LNCaP clone FGC (cell line): ENCODE measurements around the gene CLIC4.
"Not testable (repeated sequence)": the region's sequence is repeated elsewhere in the genome, so short reads cannot be mapped to it uniquely, and the experiment has no call there.

Experiments used
- DNase-seq: peaks from one replicate; pipeline ENCODE4 v3.0.0-alpha.2; 2011; ENCODE audit warnings: low read depth
- H3K4me3 ChIP-seq: 2 replicates; pipeline ENCODE4 v1.5.1; 2011; ENCODE audit warnings: mild to moderate bottlenecking, low read depth, low read length, control low read depth
- TF ChIP-seq, protein P1 (sequence below): IDR thresholded peaks from 2 replicates; pipeline ENCODE4 v1.5.1; 2012; ENCODE audit warnings: mild to moderate bottlenecking; ENCODE audit not compliant: control insufficient read depth, insufficient read depth; ENCODE audit errors: extremely low read depth

Gene CLIC4

DNA sequence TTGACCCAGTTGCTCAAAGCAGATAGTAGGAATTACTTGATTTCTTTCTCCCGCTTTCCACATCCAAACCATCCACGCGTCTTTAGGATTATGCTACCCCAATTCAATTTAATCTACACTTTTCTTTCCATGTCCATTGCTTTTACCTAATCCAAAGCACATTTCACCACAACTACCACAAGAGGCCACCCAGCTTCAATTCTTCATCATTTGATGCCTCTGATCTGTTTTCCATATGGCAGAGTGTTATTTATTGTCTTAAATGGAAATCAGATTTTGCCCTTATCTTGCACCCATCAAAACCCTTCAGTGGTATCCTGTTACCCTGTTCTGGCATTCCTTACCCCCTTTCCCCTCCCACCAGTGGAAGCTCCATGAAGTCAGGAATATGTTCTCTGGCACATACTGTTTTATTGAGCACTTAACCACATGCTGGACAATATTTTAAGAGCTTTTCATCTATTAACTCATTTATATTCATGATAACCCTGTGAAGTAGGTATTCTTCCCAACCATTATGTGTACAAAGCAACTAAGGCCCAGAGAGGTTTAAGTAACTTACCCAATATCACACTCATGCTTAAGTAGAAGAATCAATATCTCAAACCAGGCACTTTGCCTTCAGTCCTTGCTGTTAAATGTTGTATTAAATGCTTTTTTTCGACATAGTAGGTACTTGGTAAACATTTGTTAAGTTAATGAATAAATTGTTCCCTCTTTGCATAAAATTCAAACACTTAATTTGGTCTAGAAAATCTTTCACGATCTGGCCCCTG is 34.6 kb downstream of the CLIC4 start:
- DNase-seq, result no peak
- TF ChIP-seq, protein P1, sequence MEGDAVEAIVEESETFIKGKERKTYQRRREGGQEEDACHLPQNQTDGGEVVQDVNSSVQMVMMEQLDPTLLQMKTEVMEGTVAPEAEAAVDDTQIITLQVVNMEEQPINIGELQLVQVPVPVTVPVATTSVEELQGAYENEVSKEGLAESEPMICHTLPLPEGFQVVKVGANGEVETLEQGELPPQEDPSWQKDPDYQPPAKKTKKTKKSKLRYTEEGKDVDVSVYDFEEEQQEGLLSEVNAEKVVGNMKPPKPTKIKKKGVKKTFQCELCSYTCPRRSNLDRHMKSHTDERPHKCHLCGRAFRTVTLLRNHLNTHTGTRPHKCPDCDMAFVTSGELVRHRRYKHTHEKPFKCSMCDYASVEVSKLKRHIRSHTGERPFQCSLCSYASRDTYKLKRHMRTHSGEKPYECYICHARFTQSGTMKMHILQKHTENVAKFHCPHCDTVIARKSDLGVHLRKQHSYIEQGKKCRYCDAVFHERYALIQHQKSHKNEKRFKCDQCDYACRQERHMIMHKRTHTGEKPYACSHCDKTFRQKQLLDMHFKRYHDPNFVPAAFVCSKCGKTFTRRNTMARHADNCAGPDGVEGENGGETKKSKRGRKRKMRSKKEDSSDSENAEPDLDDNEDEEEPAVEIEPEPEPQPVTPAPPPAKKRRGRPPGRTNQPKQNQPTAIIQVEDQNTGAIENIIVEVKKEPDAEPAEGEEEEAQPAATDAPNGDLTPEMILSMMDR, result no peak

GRCh38 chr1:24780626-24781025 is 35.4 kb downstream of the CLIC4 start:
- not testable (repeated sequence) for DNase-seq, H3K4me3 ChIP-seq

More for the DNA sequence above, 34.6 kb downstream of the CLIC4 start:
- H3K4me3 ChIP-seq, result no peak overlapping the region

DNA sequence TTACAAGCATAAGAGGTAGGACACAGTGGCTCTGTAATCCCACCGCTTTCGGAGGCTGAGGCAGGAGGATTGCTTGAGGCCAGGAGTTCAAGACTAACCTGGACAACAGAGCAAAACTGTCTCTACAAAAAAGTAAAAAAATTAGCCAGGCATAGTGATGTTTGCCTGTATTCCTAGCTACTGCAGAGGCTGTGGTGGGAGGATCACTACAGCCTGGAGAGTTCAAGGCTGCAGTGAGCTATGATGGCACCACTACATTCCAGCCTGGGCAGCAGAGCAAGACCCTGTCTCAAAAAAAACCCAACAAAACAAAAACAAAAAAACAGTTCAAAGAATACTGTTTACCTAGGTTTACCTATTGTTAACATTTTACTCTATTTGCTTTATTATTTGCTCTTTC is 37.4 kb downstream of the CLIC4 start:
- H3K4me3 ChIP-seq, result no peak overlapping the region
- no peak for DNase-seq
- TF ChIP-seq, protein P1, result no peak

GRCh38 chr1:24783713-24784112 is 38.5 kb downstream of the CLIC4 start:
- no peak overlapping the region for H3K4me3 ChIP-seq
- DNase-seq, result no peak
- TF ChIP-seq, protein P1, result no peak

DNA sequence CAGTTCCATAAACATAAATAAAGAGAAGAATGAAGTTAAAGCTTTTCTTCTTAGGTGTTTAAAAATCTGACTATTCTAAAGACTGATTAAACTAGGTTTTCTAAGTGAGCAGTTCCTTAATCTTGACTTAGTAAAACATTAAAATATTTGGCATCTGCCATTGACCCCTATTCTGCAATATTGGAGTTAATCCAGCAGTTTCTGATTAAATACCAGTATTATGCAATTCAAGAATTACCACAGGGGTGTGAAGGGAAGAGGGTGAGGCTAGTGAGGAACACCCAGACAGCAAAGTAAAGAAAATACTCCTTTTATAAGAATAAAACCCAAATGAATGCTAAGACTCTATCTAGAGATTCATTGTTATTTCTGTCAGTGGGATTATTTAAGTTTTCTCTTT is 40.9 kb downstream of the CLIC4 start:
- TF ChIP-seq, protein P1, result no peak
- no peak for DNase-seq
- no peak overlapping the region for H3K4me3 ChIP-seq

DNA sequence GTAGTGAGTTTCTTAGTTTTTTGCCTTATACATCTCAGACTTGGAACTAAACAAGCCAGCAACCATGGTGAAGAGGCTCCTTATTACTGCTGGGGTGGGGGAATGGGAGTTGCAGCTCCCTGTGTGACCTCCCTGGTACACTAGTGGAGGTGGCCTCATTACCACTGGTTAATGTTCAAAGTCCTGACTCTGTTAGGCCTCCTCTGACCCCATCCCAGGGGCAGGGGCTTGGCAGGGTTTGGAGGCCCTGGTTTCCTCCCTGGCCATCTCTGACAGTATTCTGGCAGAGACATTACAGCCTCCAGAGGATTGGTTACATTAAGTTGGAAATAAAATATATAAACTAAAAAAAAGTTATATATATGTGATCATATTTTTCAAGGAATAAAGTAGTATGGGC is 45.2 kb downstream of the CLIC4 start:
- DNase-seq, result no peak
- TF ChIP-seq, protein P1, result no peak
- no peak overlapping the region for H3K4me3 ChIP-seq

DNA sequence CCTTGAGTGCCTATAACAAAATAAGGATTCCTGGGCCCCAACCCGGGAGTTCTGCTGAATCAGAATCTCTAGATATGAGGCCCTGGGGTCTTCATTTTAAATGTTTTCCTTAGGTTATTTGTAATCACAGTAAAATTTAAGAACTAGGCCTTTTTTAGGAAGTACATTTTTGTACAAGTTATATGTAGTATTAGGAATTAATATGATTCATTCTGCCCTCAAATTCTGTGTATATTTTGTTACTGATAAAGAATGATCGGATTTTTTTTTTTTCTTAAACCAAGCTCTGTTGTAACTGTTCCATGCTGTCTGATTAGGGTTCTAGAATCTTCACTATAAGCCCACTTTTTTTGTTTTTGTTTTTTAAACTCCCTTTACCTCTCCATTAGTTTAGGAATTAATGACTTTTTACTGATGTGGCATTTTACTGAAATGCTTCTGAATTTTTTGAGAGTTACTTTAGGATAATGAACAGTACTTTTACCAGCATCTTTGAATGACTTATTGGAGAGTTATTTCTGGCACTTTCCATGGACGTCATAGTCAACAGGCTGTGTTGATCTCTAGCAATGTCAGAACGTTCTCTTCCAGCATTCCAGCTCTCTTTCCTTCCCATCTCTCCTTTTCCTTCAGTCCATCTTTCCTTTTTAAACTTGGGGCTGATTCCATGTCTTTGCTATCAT is 48.3 kb downstream of the CLIC4 start:
- TF ChIP-seq, protein P1, result no peak
- DNase-seq, result no peak

GRCh38 chr1:24794130-24794502 is 48.9 kb downstream of the CLIC4 start:
- DNase-seq, result not testable (repeated sequence)
- 0 out of 2 replicates have a peak overlapping the region, but pooled peaks have one; percentile 9 for H3K4me3 ChIP-seq

More for the DNA sequence above, 48.3 kb downstream of the CLIC4 start:
- H3K4me3 ChIP-seq, result no peak overlapping the region
